GM10847 (cell line): ENCODE measurements around the gene ITPK1.

ENCODE experiments used
- POLR2A ChIP-seq: IDR thresholded peaks from 2 replicates; pipeline ENCODE4 v1.6.1; 2011; ENCODE audit not compliant: insufficient read length; ENCODE audit errors: extremely low read depth

The ITPK1 gene

GRCh38 chr14:93060841-93061240 is 54.9 kb downstream of the ITPK1 start:
- TF ChIP-seq POLR2A, result no peak

GRCh38 chr14:93059917-93060545 is 55.7 kb downstream of the ITPK1 start:
- TF ChIP-seq POLR2A, result no peak

DNA sequence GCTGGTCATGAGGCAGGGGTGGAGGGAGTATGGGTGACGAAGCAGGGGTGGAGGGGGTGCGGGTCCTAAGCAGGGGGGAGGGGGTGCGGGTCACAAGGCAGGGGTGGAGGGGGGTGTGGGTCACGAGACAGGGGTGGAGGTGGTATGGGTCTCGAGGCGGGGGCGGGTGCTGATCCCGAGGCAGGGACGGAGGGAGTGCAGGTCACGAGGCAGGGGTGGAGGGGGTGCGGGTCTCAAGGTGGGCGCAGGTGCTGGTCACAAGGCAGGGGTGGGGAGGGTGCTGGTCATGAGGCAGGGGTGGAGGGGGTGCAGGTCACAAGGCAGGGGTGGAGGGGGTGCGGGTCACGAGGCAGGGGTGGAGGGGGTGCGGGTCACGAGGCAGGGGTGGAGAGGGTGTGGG is 56.5 kb downstream of the ITPK1 start:
- no peak for TF ChIP-seq POLR2A

DNA sequence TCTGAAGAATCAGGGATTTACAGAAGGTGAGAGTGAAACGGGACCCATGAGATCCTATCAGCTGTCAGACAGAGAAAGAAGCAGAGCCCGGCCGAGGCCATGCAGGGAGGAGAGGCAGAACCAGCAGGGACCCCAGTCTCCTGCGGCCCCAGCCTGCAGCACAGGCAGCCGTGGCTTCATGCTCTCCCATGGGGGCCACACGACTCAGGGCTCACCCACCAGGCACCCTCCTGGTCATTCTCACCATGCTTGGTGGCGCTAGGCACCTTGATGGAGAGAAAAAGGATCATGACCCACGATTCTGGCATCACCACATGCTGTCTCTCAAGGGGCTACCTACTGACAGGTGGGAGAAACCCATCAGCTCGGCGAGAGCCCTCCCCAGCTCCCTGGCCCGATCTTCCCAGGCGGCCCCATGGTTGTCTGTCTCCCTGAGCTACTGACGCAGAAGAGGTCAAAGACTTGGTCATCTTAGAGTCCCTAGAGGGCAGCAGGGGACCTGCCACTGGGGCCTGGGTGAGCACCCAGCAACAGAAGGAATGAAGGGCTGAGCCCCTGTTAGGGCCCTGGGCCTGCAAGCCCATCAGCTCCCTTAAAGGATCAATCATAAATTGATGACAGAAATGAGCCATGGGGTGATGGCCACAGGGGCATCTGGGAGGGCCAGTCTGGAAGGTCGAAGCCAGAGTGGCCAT is 58.0 kb downstream of the ITPK1 start:
- no peak for TF ChIP-seq POLR2A

GRCh38 chr14:93056840-93057585 is 58.7 kb downstream of the ITPK1 start:
- no peak for TF ChIP-seq POLR2A

DNA sequence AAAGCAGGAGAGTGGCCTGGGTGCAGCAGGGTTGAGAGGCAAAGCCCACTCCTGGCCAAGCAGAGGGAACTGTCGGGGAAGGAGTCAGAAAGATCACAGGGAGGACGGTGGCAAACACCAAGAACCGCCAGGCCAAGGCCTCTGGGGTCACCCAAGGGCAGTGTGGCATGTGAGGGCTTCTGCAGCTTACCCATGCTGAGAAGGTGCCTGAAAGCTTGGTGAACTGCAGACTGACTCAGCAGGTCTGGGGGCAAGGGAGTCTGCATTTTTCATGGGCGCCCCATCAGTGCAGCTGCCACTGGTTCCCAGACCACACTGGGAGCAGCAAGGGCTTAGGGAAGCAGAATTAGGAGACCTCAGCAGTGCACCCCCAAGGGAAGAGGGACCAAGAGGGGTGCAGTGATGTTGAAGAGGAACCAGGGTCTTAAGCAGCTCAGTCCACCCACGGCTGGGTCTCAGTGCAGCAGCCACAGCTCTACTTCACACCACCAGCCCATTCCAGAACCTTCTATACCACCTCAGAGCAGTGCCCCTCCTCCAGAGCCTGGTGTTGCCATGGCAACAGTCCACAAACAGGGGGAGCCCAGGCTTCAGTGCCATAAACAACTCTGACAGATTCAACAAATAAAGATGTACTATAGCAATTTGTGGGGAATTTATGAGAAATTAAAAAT is 59.4 kb downstream of the ITPK1 start:
- TF ChIP-seq POLR2A, result no peak

DNA sequence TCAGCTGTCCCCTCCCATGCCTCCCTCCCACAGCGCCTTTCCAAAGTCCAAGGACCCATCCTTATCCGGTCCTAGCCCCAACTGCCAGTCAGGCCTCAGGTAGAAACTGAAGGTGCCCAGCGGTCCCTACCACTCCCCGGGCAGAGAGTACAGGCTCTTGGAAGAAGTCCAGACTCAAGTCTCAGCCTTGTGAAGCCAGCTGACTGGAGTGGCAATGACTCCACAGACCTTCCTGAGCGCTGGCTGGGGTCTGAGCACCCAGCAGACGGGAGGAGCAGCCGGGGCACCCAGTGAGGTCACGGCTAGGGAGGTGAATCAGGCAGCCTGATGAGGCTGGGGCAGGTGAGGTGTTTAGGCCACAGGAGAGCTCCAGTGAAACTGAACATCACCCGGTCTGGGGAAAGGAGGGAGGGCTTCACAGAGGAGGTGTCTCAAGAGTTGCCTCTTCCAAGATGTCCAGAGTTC is 60.0 kb downstream of the ITPK1 start:
- TF ChIP-seq POLR2A, result no peak

DNA sequence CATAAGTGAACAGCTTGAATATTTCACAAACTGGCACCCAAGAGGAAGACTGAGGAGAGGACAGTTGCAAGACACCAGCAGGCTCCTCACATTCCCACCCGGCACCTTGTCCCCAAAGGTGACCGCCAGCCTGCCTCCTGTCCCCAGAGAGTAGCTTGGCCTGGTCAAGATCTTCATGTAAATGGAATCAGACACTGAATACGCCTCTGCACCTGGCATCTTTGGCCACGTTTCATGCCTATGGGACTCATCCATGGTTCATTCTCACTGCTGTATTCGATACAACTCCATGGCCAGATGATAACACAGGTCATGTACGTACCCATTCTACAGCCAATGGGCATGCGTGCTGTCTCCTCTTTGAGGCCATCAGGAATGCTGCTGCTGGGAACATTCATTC is 60.8 kb downstream of the ITPK1 start:
- no peak for TF ChIP-seq POLR2A

- TF ChIP-seq POLR2A, result no peak
Observed at GRCh38 chr14:93054006-93054405, 61.7 kb downstream of the ITPK1 start.

- no peak for TF ChIP-seq POLR2A
Observed at GRCh38 chr14:93051600-93052546, 63.9 kb downstream of the ITPK1 start.

DNA sequence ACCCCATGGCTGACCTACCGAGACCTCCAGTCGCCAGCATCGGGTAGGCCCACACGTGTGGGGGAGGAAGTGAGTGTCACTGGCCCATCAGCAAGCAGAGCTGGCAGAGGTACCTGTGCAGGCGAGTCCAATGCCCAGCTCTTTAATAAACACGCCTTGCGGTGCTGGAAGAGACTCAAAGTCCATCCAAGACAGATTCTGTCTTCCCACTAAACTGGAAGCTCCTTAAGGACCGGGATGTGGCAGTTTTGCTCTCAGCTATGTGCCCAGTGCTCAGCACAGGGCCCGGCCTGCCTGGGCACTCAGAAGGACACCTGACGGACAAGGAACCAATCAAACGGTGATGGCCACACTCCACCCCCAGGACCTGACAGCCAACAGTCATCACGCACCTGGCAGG is 65.0 kb downstream of the ITPK1 start:
- TF ChIP-seq POLR2A, result no peak

DNA sequence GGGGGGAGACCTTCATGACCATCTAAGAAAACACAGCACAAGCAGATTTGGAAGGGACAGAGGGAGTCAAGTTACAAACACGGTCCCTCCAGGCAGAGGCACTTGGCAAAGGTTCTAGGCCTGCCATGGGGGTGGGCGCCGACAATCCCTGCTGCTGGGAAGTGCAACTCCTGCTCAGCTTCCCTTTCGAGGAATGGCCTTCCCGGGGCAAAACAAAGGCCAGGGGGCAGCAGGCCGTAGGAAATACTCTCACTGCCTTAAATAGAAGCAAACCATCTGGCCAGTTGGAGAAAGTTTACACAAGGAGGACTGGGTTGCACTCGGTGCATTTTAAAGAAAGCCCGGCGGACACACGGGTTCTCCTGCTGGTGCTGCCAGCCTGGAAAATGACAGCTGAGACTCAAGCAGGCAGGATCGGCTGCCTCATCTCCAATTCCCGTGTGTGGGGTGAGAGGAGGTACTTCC is 65.8 kb downstream of the ITPK1 start:
- TF ChIP-seq POLR2A, result no peak

- TF ChIP-seq POLR2A, result no peak
Observed at GRCh38 chr14:93049315-93049714, 66.4 kb downstream of the ITPK1 start.

- TF ChIP-seq POLR2A, result no peak
Observed at GRCh38 chr14:93048843-93049242, 66.9 kb downstream of the ITPK1 start.

DNA sequence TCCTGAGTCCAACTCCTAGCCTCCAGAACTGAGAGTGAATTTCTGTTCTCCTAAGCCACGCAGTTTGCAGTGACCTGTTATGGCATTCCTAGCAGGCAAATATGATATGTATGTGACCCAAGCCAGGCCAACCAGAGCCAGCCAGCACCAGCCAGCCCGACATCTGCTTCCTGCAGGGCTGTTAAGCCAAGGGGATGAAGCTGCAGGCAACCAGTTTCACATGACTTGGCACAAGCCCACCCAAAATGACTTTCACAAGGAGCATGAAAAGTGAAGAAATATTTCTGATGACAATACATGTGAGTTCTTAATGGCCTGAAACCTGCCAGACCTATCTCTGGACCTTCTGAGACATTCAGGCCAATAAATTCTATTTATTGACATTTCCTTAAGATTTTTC is 68.1 kb downstream of the ITPK1 start:
- no peak for TF ChIP-seq POLR2A

DNA sequence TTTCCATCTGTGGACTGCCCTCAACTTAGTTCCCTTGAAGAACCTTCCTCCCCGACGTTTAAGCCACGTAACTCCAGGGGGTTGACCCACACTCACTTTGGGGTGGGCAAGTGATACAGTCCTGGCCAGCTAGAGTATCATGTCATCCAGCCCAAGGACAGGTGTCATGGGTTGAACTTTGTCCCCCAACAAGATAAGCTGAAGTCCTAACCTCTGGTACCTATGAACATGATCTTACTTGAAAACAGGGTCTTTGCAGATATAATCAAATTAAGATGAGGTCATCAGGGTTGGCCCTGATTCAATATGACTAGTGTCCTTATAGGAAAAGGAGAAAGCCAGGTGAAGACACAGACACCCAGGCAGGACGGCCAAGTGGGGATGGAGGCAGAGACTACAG is 68.6 kb downstream of the ITPK1 start:
- TF ChIP-seq POLR2A, result no peak
